Measurements from ENCODE around the gene DAB1.
A peak's percentile ranks its signal among the peaks of the same experiment; 100 is the strongest.

Gene DAB1

DNA sequence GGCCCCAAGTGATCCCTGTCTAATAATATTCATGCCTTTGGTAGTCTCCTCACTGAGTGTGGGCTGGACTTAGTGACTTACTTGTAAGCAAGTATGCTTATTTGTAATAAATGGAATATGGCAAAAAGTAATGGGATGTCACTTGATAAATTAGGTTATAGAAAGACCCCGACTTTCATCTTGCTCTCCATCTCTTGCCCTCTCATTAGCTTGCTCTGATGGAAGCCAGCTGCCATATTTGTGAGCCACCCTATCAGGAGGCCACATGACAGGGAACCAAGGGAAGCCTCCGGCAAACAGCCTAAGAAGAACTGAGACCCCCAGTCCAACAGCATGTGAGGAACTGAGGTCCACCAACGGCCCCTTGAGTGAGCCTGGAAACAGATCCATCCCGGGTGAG lies 107.0 kb downstream of the DAB1 start:
- no peak for DNase-seq (ENCODE audit: low read depth in 2 of 2)

GRCh38 chr1:57316291-57316690 lies 107.6 kb downstream of the DAB1 start:
- no peak for DNase-seq (ENCODE audit: low read depth in 2 of 2)

GRCh38 chr1:57312869-57313268 lies 111.0 kb downstream of the DAB1 start:
- no peak for DNase-seq (ENCODE audit: low read depth in 2 of 2)

GRCh38 chr1:57311411-57311810 lies 112.4 kb downstream of the DAB1 start:
- DNase-seq (ENCODE audit: low read depth in 2 of 2), result no peak

DNA sequence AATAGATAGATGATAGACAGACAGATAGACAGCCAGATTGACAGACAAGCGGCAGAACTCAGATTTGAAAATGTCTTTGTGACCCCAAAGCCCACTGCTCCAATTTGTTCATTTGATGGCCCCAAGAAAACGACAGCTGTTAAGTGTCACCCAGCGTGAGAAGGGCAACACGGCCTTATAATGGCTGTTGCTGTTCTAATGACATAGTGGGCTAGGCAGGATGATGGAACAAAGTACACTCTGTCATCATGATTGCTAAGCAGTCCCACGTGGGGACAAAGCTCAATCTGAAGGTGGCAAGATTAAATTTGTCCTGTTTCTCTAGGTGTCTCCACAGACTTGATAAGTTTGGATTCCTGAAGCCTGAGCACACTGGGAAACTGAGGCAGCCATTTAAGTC lies 112.9 kb downstream of the DAB1 start:
- no peak for DNase-seq (ENCODE audit: low read depth in 2 of 2)

- DNase-seq (ENCODE audit: low read depth in 2 of 2), result no peak
Measured at GRCh38 chr1:57309630-57310029, 114.2 kb downstream of the DAB1 start.

DNA sequence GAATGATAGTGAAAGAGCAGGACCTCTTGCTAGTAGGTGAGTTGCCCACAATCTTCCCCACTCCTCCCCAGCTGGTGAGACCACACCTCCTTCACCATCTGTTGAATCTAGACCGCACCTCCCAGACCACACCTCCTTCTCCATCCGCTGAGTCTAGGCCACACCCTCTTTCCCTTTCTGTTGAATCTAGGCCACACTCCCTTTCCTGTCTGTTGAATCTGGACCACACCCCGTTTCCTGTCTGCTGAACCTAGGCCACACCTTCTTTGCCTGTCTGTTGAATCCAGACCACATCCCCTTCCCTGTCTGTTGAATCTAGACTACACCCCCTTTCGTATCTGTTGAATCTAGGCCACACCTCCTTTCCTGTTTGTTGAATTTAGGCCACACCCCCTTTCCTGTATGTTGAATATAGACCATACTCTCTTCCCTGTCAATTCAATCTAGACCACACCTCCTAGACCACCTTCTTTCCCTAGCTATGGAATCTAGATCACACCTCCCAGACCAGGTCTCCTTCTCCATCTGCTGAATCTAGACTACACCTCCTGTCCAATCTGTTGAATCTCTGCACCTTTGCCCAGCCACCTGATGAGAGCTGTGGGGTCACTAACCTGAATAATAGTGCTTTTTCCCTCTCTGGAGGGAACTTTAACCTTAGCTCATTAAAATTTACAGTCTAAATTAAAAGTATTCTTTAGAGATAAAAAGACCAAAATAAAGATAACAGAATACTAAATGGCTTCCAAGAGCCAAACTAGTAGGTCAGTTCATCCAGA lies 116.3 kb downstream of the DAB1 start:
- peak in 1 of 2 donors; percentile 34 for DNase-seq (ENCODE audit: low read depth in 2 of 2)

DNA sequence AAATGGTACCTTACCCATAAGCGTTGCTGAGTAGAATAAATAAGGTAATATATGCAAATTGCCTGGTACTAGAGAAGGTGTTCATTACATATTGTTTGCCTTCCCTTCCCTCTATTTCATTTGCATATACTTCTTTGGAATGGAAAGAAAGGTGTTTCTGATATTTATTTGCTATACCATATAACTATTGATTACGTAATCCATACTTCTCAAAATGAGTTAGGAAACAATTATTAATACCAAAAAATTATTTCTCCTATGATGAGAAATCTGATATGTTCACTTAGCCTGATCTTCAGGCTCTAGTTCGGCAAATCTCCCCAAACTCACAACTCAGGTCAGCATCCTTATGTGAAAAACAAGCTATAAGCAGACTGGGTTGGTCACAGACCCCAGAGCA lies 119.3 kb downstream of the DAB1 start:
- no peak for DNase-seq (ENCODE audit: low read depth in 2 of 2)

GRCh38 chr1:57302812-57303596 lies 120.9 kb downstream of the DAB1 start:
- DNase-seq (ENCODE audit: low read depth in 2 of 2), result no peak

DNA sequence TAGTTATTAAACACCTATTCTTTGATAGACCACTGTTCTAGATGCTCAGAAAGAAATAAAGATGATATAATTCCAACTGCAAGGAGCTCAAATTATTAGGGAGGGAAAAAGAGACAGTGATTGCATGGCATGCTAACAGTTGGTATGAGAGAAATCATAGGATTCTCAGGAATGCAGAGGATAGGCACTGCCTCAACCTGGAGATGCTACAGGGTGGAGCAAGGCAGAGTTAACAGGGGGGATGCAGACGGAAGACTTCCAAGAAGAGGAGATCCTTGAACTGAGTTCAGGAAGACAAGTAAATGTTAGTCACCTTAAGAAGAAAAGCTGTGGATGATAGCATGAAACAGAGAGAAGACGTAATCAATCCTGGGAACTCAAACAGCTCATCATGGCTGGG lies 123.7 kb downstream of the DAB1 start:
- DNase-seq (ENCODE audit: low read depth in 2 of 2), result no peak

GRCh38 chr1:57296726-57297250 lies 127.1 kb downstream of the DAB1 start:
- DNase-seq (ENCODE audit: low read depth in 2 of 2), result no peak

GRCh38 chr1:57295326-57295725 lies 128.5 kb downstream of the DAB1 start:
- DNase-seq (ENCODE audit: low read depth in 2 of 2), result no peak

DNA sequence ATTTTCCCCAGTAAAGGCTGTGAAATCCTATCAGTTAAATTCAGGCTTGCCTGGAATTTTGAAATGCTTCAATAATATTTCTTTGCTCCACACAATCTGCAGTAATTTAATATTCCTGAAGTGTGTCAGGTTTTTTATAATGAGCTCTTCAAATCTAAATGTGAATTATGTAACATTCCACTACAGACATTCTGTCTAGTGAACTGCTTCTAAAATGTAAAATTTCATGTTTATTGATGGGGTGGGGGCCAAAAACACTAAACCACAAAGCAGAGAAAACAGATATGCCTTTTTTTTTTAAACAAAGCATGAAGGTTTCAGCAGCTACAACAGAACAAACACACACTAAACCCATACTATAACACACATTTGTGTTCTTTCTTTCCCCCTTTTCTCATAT lies 129.7 kb downstream of the DAB1 start:
- no peak for DNase-seq (ENCODE audit: low read depth in 2 of 2)

DNA sequence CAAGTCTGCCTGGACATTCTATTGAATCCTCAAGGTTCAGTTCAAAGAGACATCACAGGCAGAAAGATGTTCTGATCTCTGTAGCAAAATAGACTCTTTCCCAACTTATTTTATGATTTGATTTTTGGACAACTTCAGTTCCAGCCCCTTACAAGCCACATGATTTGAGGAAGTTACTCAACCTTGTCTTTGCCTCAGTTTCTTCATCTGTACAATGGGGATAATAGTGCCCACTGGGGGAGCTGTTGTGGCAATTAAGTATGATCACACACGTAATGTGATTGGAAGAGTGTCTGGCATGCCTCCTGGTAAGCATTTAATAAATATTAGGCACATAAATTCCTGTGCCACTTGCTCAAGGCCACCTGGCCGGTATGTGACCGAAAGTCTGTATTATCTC lies 130.6 kb downstream of the DAB1 start:
- DNase-seq (ENCODE audit: low read depth in 2 of 2), result no peak

DNA sequence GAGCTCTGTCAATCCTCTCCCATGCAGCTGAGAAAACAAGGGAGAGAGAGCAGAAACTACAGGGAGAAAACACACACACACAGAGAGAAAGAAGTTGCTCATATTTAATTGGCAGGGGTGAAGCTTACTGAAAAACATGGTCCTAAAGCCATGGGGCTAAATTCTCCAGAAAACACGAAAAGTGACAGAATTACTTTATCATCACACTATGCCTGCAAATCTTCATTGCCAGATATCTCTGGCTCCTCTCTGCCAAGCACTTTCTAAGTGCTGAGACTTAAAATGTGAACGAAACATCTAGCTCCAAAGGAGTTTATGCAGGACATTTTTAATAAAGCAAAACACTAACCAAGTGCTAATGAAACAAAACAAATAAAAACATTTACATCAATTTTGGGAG lies 134.1 kb downstream of the DAB1 start:
- no peak for DNase-seq (ENCODE audit: low read depth in 2 of 2)

- no peak for DNase-seq (ENCODE audit: low read depth in 2 of 2)
Measured at GRCh38 chr1:57285992-57286391, 137.9 kb downstream of the DAB1 start.

- no peak for DNase-seq (ENCODE audit: low read depth in 2 of 2)
Measured at GRCh38 chr1:57282411-57282810, 141.4 kb downstream of the DAB1 start.

DNA sequence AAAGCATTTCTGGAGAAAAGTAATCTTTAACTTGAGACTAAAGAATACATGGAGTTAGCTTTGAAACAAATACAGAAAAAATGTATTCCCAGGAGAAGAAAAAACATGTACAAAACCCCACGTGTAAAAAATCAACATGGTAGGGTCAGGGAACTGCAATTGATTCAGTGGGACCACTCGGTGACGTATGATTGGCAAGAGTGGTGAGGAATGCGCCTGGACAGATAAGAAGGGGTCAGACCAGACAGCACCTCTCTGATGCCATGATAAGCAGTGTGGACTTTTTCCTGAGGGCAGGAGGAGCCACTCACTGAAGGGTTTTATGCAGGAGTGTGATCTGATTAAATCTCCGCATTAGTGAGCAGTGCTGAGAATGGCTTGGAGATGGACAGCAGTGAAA lies 142.5 kb downstream of the DAB1 start:
- DNase-seq (ENCODE audit: low read depth in 2 of 2), result no peak

GRCh38 chr1:57279909-57280666 lies 143.8 kb downstream of the DAB1 start:
- DNase-seq (ENCODE audit: low read depth in 2 of 2), result no peak

DNA sequence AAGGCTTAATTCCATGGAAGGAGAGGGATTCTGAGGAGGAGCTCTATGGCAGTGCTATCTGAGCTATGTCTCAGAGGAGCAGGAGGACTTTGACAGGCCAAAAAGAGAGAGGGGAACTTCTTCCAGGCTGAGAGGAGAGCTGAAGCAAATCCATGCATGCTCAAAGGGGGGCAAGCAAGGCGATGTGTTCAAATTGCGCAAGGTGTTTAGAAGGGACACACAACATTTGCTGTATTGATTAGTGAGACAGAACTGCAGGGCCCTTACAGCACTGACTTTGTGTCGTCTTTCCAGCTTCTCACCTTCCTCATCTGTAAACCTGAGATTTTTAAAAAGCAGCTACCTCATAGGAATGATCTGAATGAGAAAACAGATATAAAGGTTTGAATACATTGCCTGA lies 145.3 kb downstream of the DAB1 start:
- no peak for DNase-seq (ENCODE audit: low read depth in 2 of 2)

- DNase-seq (ENCODE audit: low read depth in 2 of 2), result no peak
Measured at GRCh38 chr1:57277681-57278080, 146.2 kb downstream of the DAB1 start.

GRCh38 chr1:57276918-57277317 lies 146.9 kb downstream of the DAB1 start:
- DNase-seq (ENCODE audit: low read depth in 2 of 2), result no peak
